Neural progenitor cell (in vitro differentiated cells): ENCODE data around the gene LRCOL1. TPM values are rescaled to one million over a fixed set of nuclear protein-coding genes. Genes with fewer than 3 reads are reported as not detected.

ENCODE experiments used
- DNase-seq: peaks from one replicate; pipeline ENCODE4 v3.0.0-alpha.2; 2016; ENCODE audit warnings: low spot score
- H2AFZ ChIP-seq: fragments of 200-600 bp; sonication (generic); replicated peaks from 2 replicates; pipeline ENCODE4 v1.6.1; 2016; ENCODE audit warnings: antibody characterized with exemption
- H3F3A ChIP-seq: fragments of 200-600 bp; sonication (generic); 2 replicates; pipeline ENCODE4 v1.6.1; 2016; ENCODE audit warnings: antibody characterized with exemption, low read depth
- H3K27ac ChIP-seq: fragments of 200-600 bp; sonication (generic); 2 replicates; pipeline ENCODE4 v1.5.1; 2016; ENCODE audit warnings: mild to moderate bottlenecking
- H3K27me3 ChIP-seq: fragments of 200-600 bp; sonication (generic); 2 replicates; pipeline ENCODE4 v1.6.1; 2016; ENCODE audit warnings: mild to moderate bottlenecking, moderate library complexity
- H3K36me3 ChIP-seq: fragments of 200-600 bp; sonication (generic); 2 replicates; pipeline ENCODE4 v1.5.1; 2016
- H3K4me1 ChIP-seq: fragments of 200-600 bp; sonication (generic); 2 replicates; pipeline ENCODE4 v1.6.1; 2016; ENCODE audit warnings: mixed run types
- H3K4me2 ChIP-seq: fragments of 200-600 bp; sonication (generic); 2 replicates; pipeline ENCODE4 v1.6.1; 2016
- H3K4me3 ChIP-seq: fragments of 200-600 bp; sonication (generic); 2 replicates; pipeline ENCODE4 v1.5.1; 2016
- H3K79me2 ChIP-seq: fragments of 200-600 bp; sonication (generic); 2 replicates; pipeline ENCODE4 v1.6.1; 2016; ENCODE audit warnings: low read depth
- H3K9ac ChIP-seq: fragments of 200-600 bp; sonication (generic); 2 replicates; pipeline ENCODE4 v1.6.1; 2016
- H3K9me3 ChIP-seq: fragments of 200-600 bp; sonication (generic); 2 replicates; pipeline ENCODE4 v1.5.1; 2016; ENCODE audit warnings: low read depth
- H4K20me1 ChIP-seq: fragments of 200-600 bp; sonication (generic); 2 replicates; pipeline ENCODE4 v1.6.1; 2016; ENCODE audit warnings: low read depth
- H3K27ac Mint-ChIP-seq: 3 replicates; pipeline ENCODE4 v1.8.0; 2021; ENCODE audit warnings: mixed read lengths
- H3K27me3 Mint-ChIP-seq: 2 replicates; pipeline ENCODE4 v1.8.0; 2022; ENCODE audit warnings: low read depth, mild to moderate bottlenecking, inconsistent platforms, moderate library complexity, mixed read lengths; ENCODE audit not compliant: insufficient read depth
- H3K36me3 Mint-ChIP-seq: 3 replicates; pipeline ENCODE4 v1.8.0; 2021; ENCODE audit warnings: mixed read lengths
- H3K4me1 Mint-ChIP-seq: 3 replicates; pipeline ENCODE4 v1.8.0; 2021; ENCODE audit warnings: mixed read lengths
- H3K4me3 Mint-ChIP-seq: 3 replicates; pipeline ENCODE4 v1.8.0; 2021; ENCODE audit warnings: mild to moderate bottlenecking, moderate library complexity, mixed read lengths
- H3K9me3 Mint-ChIP-seq: 3 replicates; pipeline ENCODE4 v1.8.0; 2020; ENCODE audit warnings: mixed read lengths
- CTCF ChIP-seq: fragments of 200-600 bp; sonication (generic); IDR thresholded peaks from 2 replicates; pipeline ENCODE4 v1.5.1; 2017; ENCODE audit warnings: antibody characterized with exemption, mild to moderate bottlenecking
- EZH2 ChIP-seq: fragments of 200-600 bp; sonication (generic); IDR thresholded peaks from 2 replicates; pipeline ENCODE4 v1.6.1; 2017; ENCODE audit warnings: antibody characterized with exemption, mild to moderate bottlenecking, moderate library complexity
- EZH2phosphoT487 ChIP-seq: fragments of 200-600 bp; sonication (generic); IDR thresholded peaks from 2 replicates; pipeline ENCODE4 v1.6.1; 2017; ENCODE audit warnings: antibody characterized with exemption
- total RNA-seq: library from RNA; depleted of rRNA; stranded (reverse); fragments of >200 nt; gene quantifications from 2 replicates; pipeline ENCODE4 v1.2.3, GENCODE V29; 2015; ENCODE audit warnings: low replicate concordance

LRCOL1 gene
- total RNA-seq, 1 donor from 2014 or later = not detected

DNA sequence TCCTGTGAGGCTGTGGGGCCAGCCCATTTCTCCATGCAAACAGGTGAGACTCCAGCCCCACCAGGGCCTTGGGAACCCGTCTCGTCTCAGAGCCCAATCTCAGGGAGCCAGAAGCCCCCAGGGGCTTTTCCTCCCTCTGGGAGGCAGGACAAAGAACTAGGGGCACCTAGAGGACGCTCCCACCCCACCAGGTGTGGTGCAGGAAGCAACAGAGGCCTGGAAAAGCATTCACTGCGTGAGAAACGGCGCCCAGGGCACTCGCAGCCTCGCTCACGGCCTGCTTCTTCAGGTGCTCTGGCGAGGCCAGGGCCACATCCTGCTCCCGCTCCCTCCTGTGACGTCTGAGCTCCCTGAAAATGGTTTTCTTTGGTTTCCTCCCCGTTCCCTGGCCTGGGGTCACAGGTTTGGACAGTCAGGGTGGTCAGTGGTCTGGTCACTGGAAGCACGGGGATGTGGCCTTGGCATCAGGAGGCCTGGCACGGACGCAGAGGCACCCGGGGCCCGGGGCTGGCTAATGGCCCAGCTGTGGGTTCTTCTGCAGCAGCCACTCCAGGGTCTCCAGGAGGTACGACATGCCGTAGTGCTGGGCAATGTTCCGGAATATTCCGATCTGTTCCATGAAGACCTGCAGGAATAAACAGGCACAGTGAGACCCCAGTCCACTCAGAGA, 13.9 kb upstream of the LRCOL1 start:
- H3K27me3 ChIP-seq = peaks cover 23% of the 10 kb centered on the region
- H3K9me3 Mint-ChIP-seq = no peaks in the 10 kb centered on the region
- H3K4me1 Mint-ChIP-seq = peaks cover 9% of the 10 kb centered on the region
- H3K27ac ChIP-seq = no peak overlapping the region
- H3K9me3 ChIP-seq = no peaks in the 10 kb centered on the region
- no peak overlapping the region for H3K4me3 ChIP-seq
- H3F3A ChIP-seq = peaks cover 4% of the 10 kb centered on the region
- H3K79me2 ChIP-seq = no peaks in the 10 kb centered on the region
- peaks cover 11% of the 10 kb centered on the region for H3K36me3 Mint-ChIP-seq
- no peak overlapping the region for H3K4me3 Mint-ChIP-seq
- H3K27ac Mint-ChIP-seq = no peak overlapping the region
- DNase-seq = no peak
- H3K4me1 ChIP-seq = no peaks in the 10 kb centered on the region
- peaks cover 26% of the 10 kb centered on the region for H4K20me1 ChIP-seq
- peaks cover 10% of the 10 kb centered on the region for H3K27me3 Mint-ChIP-seq
- no peaks in the 10 kb centered on the region for H3K36me3 ChIP-seq
- H3K4me2 ChIP-seq = no peak overlapping the region
- TF ChIP-seq CTCF (no peak), EZH2phosphoT487 (no peak), EZH2 (no peak)
- no peak overlapping the region for H3K9ac ChIP-seq
- H2AFZ ChIP-seq = no peak overlapping the region

GRCh38 chr12:132623072-132623869, 12.9 kb upstream of the LRCOL1 start:
- Mint-ChIP-seq H3K9me3 (no peaks in the 10 kb centered on the region), H3K27ac (peak overlapping the region; percentile 91), H3K4me3 (peak overlapping the region; percentile 10), H3K4me1 (peaks cover 9% of the 10 kb centered on the region), H3K27me3 (peaks cover 10% of the 10 kb centered on the region), H3K36me3 (peaks cover 6% of the 10 kb centered on the region)
- Histone ChIP-seq H4K20me1 (peaks cover 26% of the 10 kb centered on the region), H3F3A (peaks cover 4% of the 10 kb centered on the region), H3K27me3 (peaks cover 34% of the 10 kb centered on the region), H3K4me2 (no peak overlapping the region), H3K9me3 (no peaks in the 10 kb centered on the region), H2AFZ (no peak overlapping the region), H3K9ac (no peak overlapping the region), H3K4me1 (no peaks in the 10 kb centered on the region), H3K79me2 (no peaks in the 10 kb centered on the region), H3K4me3 (no peak overlapping the region), H3K36me3 (no peaks in the 10 kb centered on the region), H3K27ac (no peak overlapping the region)
- no peak for TF ChIP-seq EZH2phosphoT487
- TF ChIP-seq CTCF = no peak
- no peak for TF ChIP-seq EZH2
- DNase-seq = no peak

DNA sequence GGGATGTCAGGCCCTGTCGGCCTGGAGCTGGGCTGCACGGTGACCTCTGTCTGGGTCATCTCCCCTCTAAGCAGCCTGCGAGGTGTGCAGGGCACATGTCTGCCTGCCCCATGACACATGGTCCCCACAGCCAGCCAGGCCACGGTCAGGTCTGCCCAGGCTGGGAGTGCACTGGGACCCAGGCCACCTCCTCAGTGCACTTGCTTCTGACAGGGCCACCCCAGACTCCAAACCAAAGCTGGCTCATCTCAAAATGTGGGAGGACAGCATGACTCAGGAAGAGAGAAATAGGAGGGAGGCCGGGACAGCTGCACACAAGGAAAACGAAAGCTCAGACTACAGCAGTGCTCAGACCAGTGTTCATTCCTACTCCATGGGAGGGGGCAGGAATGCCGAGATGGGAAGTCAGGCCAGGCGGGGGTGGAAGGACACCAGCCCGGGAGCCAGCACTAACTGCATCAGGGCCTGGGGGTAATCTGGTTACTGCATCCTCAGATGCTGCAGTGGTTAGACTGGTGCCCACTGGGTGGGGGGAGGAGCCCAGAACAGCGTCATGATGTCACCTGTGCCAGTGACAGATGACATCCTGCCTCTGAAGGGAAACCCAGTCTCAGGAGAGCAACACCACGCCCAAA, 12.2 kb upstream of the LRCOL1 start:
- H3K27me3 ChIP-seq = peaks cover 41% of the 10 kb centered on the region
- H3K4me3 ChIP-seq = no peak overlapping the region
- no peak overlapping the region for H3K27ac ChIP-seq
- peaks cover 26% of the 10 kb centered on the region for H4K20me1 ChIP-seq
- H3K9ac ChIP-seq = no peak overlapping the region
- H3K27ac Mint-ChIP-seq = peak overlapping the region; percentile 26
- H3K4me1 ChIP-seq = no peaks in the 10 kb centered on the region
- no peak for DNase-seq
- no peak for TF ChIP-seq EZH2
- TF ChIP-seq CTCF = no peak
- no peak for TF ChIP-seq EZH2phosphoT487
- H3K27me3 Mint-ChIP-seq = peaks cover 17% of the 10 kb centered on the region
- peaks cover 6% of the 10 kb centered on the region for H3K9me3 Mint-ChIP-seq
- H3K36me3 Mint-ChIP-seq = peaks cover 5% of the 10 kb centered on the region
- H3F3A ChIP-seq = peaks cover 4% of the 10 kb centered on the region
- peaks cover 2% of the 10 kb centered on the region for H3K9me3 ChIP-seq
- H3K79me2 ChIP-seq = no peaks in the 10 kb centered on the region
- peak overlapping the region; percentile 10 for H3K4me3 Mint-ChIP-seq
- H3K36me3 ChIP-seq = no peaks in the 10 kb centered on the region
- H3K4me1 Mint-ChIP-seq = peaks cover 15% of the 10 kb centered on the region
- no peak overlapping the region for H3K4me2 ChIP-seq
- no peak overlapping the region for H2AFZ ChIP-seq
